Kidney epithelial cell (primary cell): ENCODE results near the gene CLASP2. TPM values are rescaled to one million over a fixed set of nuclear protein-coding genes. Genes with fewer than 3 reads are reported as not detected.

Source experiments
- DNase-seq: peaks from one replicate; pipeline ENCODE4 v3.0.0-alpha.2; 2010; ENCODE audit warnings: low read depth
- H3K27me3 ChIP-seq: 2 replicates; pipeline ENCODE4 v1.6.0; 2011; ENCODE audit warnings: low read length; ENCODE audit not compliant: control insufficient read depth, insufficient read depth
- H3K36me3 ChIP-seq: 2 replicates; pipeline ENCODE4 v1.5.1; 2011; ENCODE audit warnings: low read length; ENCODE audit not compliant: control insufficient read depth, insufficient read depth
- H3K4me3 ChIP-seq: 2 replicates; pipeline ENCODE4 v1.5.1; 2011; ENCODE audit warnings: low read depth, mild to moderate bottlenecking, control low read depth, low read length
- CTCF ChIP-seq: IDR thresholded peaks from 2 replicates; pipeline ENCODE4 v1.5.1; 2011; ENCODE audit warnings: mild to moderate bottlenecking, moderate library complexity, low read length, control low read depth, inconsistent platforms; ENCODE audit not compliant: insufficient read depth, poor library complexity, severe bottlenecking
- total RNA-seq: library from RNA; depleted of rRNA; stranded (reverse); fragments of >200 nt; gene quantifications from 2 replicates; pipeline ENCODE4 v1.2.3, GENCODE V29; 2015

Gene CLASP2
- total RNA-seq, 1 donor from 2014 or later = 52.4 TPM

GRCh38 chr3:33636125-33636850 lies 81.8 kb downstream of the CLASP2 start:
- H3K27me3 ChIP-seq = no peaks in the 10 kb centered on the region
- no peak overlapping the region for H3K4me3 ChIP-seq
- peak; percentile 61 for TF ChIP-seq CTCF
- DNase-seq = peak; percentile 38
- no peaks in the 10 kb centered on the region for H3K36me3 ChIP-seq

- DNase-seq = no peak
- H3K27me3 ChIP-seq = no peaks in the 10 kb centered on the region
- no peak for TF ChIP-seq CTCF
- H3K36me3 ChIP-seq = no peaks in the 10 kb centered on the region
- H3K4me3 ChIP-seq = no peak overlapping the region
Measured at GRCh38 chr3:33634262-33634661, 83.8 kb downstream of the CLASP2 start.

GRCh38 chr3:33629219-33629618 lies 88.8 kb downstream of the CLASP2 start:
- Histone ChIP-seq H3K27me3 (no peaks in the 10 kb centered on the region), H3K4me3 (no peak overlapping the region), H3K36me3 (no peaks in the 10 kb centered on the region)
- no peak for TF ChIP-seq CTCF
- no peak for DNase-seq

- no peak for TF ChIP-seq CTCF
- Histone ChIP-seq H3K27me3 (no peaks in the 10 kb centered on the region), H3K4me3 (no peak overlapping the region), H3K36me3 (no peaks in the 10 kb centered on the region)
- DNase-seq = no peak
Measured at GRCh38 chr3:33624756-33625155, 93.3 kb downstream of the CLASP2 start.

- no peak for DNase-seq
- Histone ChIP-seq H3K27me3 (no peaks in the 10 kb centered on the region), H3K4me3 (no peak overlapping the region), H3K36me3 (no peaks in the 10 kb centered on the region)
- TF ChIP-seq CTCF = no peak
Measured at GRCh38 chr3:33613041-33613440, 105.0 kb downstream of the CLASP2 start.

- H3K4me3 ChIP-seq = no peak overlapping the region
- no peak for TF ChIP-seq CTCF
- no peak for DNase-seq
- no peaks in the 10 kb centered on the region for H3K27me3 ChIP-seq
- H3K36me3 ChIP-seq = no peaks in the 10 kb centered on the region
Measured at GRCh38 chr3:33612607-33613006, 105.4 kb downstream of the CLASP2 start.
